Inferior parietal cortex (tissue), 1 donor: ENCODE data around the gene SERPINB13.

Experiments used
- DNase-seq: peaks from one replicate; pipeline ENCODE4 v3.0.0-alpha.2; 2016; ENCODE audit errors: extremely low spot score

The SERPINB13 gene

GRCh38 chr18:63648241-63648640 is 61.1 kb downstream of the SERPINB13 start:
- DNase-seq = no peak
